ENCODE data around the gene WDR82. TPM values are rescaled to one million over a fixed set of nuclear protein-coding genes. Genes with fewer than 3 reads are reported as not detected.

The WDR82 gene
- total and polyA plus RNA-seq, 2 of the 8 experiments (the other 6 are each of a cell fraction or from before 2014, with no cell fraction given), result 33.5 to 82.7 TPM

- no peak overlapping the region for H2BK15ac ChIP-seq (ENCODE audit: low read length)
- CTCF ChIA-PET (ENCODE audit: partially characterized antibody), result interaction anchor here (0.7 to 20.4 kb wide), 8 partner anchors 10 to 133 kb away, joined by 3 to 336 read pairs (median 4); partner anchors contain the start of gene TWF2
- WGBS, 2 experiments (ENCODE audit: extremely low coverage in 1 of 2, insufficient coverage in 1 of 2, insufficient read length in 1 of 2, insufficient replicate concordance in 2 of 2, low coverage in 1 of 2, low lambda C conversion rate in 2 of 2, missing lambda C conversion rate in 1 of 2), result 83% methylated on average over 3 of the region's 3 CpGs; no CpG with 5 or more reads in 1 of the 2 experiments
- TF ChIP-seq, protein P1, sequence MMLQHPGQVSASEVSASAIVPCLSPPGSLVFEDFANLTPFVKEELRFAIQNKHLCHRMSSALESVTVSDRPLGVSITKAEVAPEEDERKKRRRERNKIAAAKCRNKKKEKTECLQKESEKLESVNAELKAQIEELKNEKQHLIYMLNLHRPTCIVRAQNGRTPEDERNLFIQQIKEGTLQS (IDR thresholded peaks at IDR 0.05; ENCODE audit: insufficient read depth, low read depth, low read length), result no peak
- TF ChIP-seq CBX5 (IDR thresholded peaks at IDR 0.05; ENCODE audit: low read depth, low read length) (no peak), RFX5 (IDR thresholded peaks at IDR 0.05; ENCODE audit: borderline replicate concordance, low read depth, low read length) (no peak), NANOG (IDR thresholded peaks at IDR 0.05; ENCODE audit: insufficient read depth, low read depth, low read length, poor library complexity, severe bottlenecking) (no peak), EZH2 (IDR thresholded peaks at IDR 0.05; ENCODE audit: low read depth, low read length, severe bottlenecking) (no peak), RBBP5 (IDR thresholded peaks at IDR 0.05; ENCODE audit: borderline replicate concordance, low read depth, low read length) (no peak), HDAC6 (IDR thresholded peaks at IDR 0.05; ENCODE audit: low read depth, low read length) (no peak), SRF (IDR thresholded peaks at IDR 0.05; ENCODE audit: low read depth, low read length) (no peak), CBX8 (IDR thresholded peaks at IDR 0.05; ENCODE audit: borderline replicate concordance, low read depth, low read length) (no peak), BRCA1 (IDR thresholded peaks at IDR 0.05; ENCODE audit: low read depth, low read length) (no peak), SP1 (IDR thresholded peaks at IDR 0.05; ENCODE audit: low read depth, low read length) (no peak), JUND (IDR thresholded peaks at IDR 0.05; ENCODE audit: low read length) (no peak), RNF2 (IDR thresholded peaks at IDR 0.05; ENCODE audit: borderline replicate concordance, low read depth, low read length, missing control alignments, poor library complexity, severe bottlenecking) (no peak)
Measured at GRCh38 chr3:52218026-52218425, 60.4 kb downstream of the WDR82 start.

More at GRCh38 chr3:52218026-52218425, 60.4 kb downstream of the WDR82 start:
- Histone ChIP-seq H3K4ac (replicated peaks; ENCODE audit: insufficient read length, low read depth, low read length) (no peak overlapping the region), H4K91ac (replicated peaks; ENCODE audit: insufficient read length, low read length) (no peak overlapping the region), H4K8ac (ENCODE audit: extremely low read depth, insufficient read depth, low read length) (no peak overlapping the region), H2BK20ac (ENCODE audit: low read length) (no peak overlapping the region), H4K5ac (ENCODE audit: insufficient read length, low read depth, low read length) (no peak overlapping the region), H3K9me3 (ENCODE audit: insufficient read depth in 2 of 2, low read depth in 1 of 2, low read length in 1 of 2) (no peaks in the 10 kb centered on the region), H3K18ac (ENCODE audit: extremely low read depth, low read length) (no peak overlapping the region), H2BK12ac (ENCODE audit: low read depth, low read length) (no peak overlapping the region), H3K56ac (replicated peaks; ENCODE audit: insufficient read length, low read depth, low read length) (no peak overlapping the region), H3K23ac (ENCODE audit: insufficient read length) (no peak overlapping the region), H2BK120ac (replicated peaks; ENCODE audit: low read depth, low read length) (no peak overlapping the region), H3K23me2 (ENCODE audit: low read depth, low read length) (no peaks in the 10 kb centered on the region), H3K79me2 (ENCODE audit: control insufficient read depth in 1 of 2, insufficient read depth in 2 of 2, low read length in 2 of 2) (no peaks in the 10 kb centered on the region), H2BK5ac (ENCODE audit: low read depth, low read length) (no peak overlapping the region), H3K9ac (replicated peaks in 1 of 4; ENCODE audit: extremely low read depth in 1 of 4, low read depth in 3 of 4, low read length in 3 of 4) (no peak overlapping the region), H3K36me3 (ENCODE audit: control insufficient read depth in 2 of 4, insufficient read depth in 4 of 4, low read length in 3 of 4) (peaks cover 7 to 22% (median 16%) of the 10 kb centered on the region in 4 experiments; a peak in 6 of 8 replicates), H3K4me1 (replicated peaks in 1 of 4; ENCODE audit: control insufficient read depth in 3 of 4, insufficient read depth in 4 of 4, low read length in 3 of 4) (peaks cover 0 to 2% (median 0%) of the 10 kb centered on the region in 4 experiments; a peak in 2 of 7 replicates), H2AK5ac (ENCODE audit: low read depth, low read length) (no peak overlapping the region; the same call in 1 of the 2 replicates), H3K4me2 (ENCODE audit: insufficient read depth in 1 of 2, low read depth in 2 of 2, low read length in 2 of 2) (no peak overlapping the region), H4K20me1 (replicated peaks in 1 of 2; ENCODE audit: control insufficient read depth in 1 of 2, insufficient read depth in 2 of 2, low read length in 2 of 2) (peaks cover 0 to 2% of the 10 kb centered on the region in 2 experiments), H3K27me3 (replicated peaks in 1 of 4; ENCODE audit: control insufficient read depth in 3 of 4, extremely low read depth in 1 of 4, insufficient read depth in 3 of 4, low read length in 3 of 4) (no peaks in the 10 kb centered on the region), H3K4me3 (ENCODE audit: extremely low read depth in 1 of 4, insufficient read depth in 2 of 4, low read depth in 3 of 4, low read length in 4 of 4) (no peak overlapping the region), H3K27ac (ENCODE audit: low read depth, low read length) (no peak overlapping the region), H2AFZ (ENCODE audit: low read length) (no peak overlapping the region), H3K79me1 (ENCODE audit: low read depth, low read length) (no peaks in the 10 kb centered on the region), H3K14ac (ENCODE audit: insufficient read length) (no peak overlapping the region)
- DNase-seq (ENCODE audit: low read depth in 1 of 2, low spot score in 2 of 2), result no peak
- POLR2A ChIA-PET (ENCODE audit: partially characterized antibody), result interaction anchor here (0.8 to 1.5 kb wide), 2 partner anchors 18 to 31 kb away, joined by 3 read pairs; no protein-coding TSS in a partner anchor
- no peak for FAIRE-seq
